Sigmoid colon (tissue), 7 donors: ENCODE measurements around the gene ASCL1. TPM values are rescaled to one million over a fixed set of nuclear protein-coding genes. Genes with fewer than 3 reads are reported as not detected.

Source experiments
- DNase-seq: peaks from one replicate; pipeline ENCODE4 v3.0.0-alpha.2; 2019
- H3K27ac ChIP-seq, 4 donors: fragments of 200-600 bp; sonication (generic); one replicate each; pipeline ENCODE4 v1.5.1; 2016 to 2019; ENCODE audit warnings: mild to moderate bottlenecking in 1 of 4
- H3K27me3 ChIP-seq, 3 donors: fragments of 200-600 bp; sonication (generic); one replicate each; pipeline ENCODE4 v1.5.1; 2019; ENCODE audit warnings: mild to moderate bottlenecking in 1 of 3
- H3K36me3 ChIP-seq, 4 donors: fragments of 200-600 bp; sonication (generic); one replicate each; pipeline ENCODE4 v1.5.1; 2016 to 2019
- H3K4me1 ChIP-seq, 4 donors: fragments of 200-600 bp; sonication (generic); one replicate each; pipeline ENCODE4 v1.5.1; 2017 to 2019
- H3K4me3 ChIP-seq, 4 donors: fragments of 200-600 bp; sonication (generic); one replicate each; pipeline ENCODE4 v1.5.1; 2017 to 2019; ENCODE audit warnings: mild to moderate bottlenecking in 2 of 4, moderate library complexity in 1 of 4
- H3K9me3 ChIP-seq, 4 donors: fragments of 200-600 bp in 3 of 4; sonication (generic) in 3 of 4; one replicate each; pipeline versions ENCODE4 v1.5.1 to v1.6.1; 2013 to 2019
- CTCF ChIP-seq, 4 experiments: fragments of 450-650 bp in 3 of 4; fragments of 200-600 bp in 1 of 4; IDR thresholded peaks; one replicate each; pipeline ENCODE4 v1.5.1; 2016 to 2019; ENCODE audit warnings: antibody characterized with exemption in 4 of 4, mild to moderate bottlenecking in 3 of 4, moderate library complexity in 2 of 4
- EP300 ChIP-seq, 4 donors: sonication (generic); formaldehyde crosslinking; IDR thresholded peaks; one replicate each; pipeline ENCODE4 v1.6.1; 2017; ENCODE audit warnings: antibody characterized with exemption in 4 of 4
- POLR2A ChIP-seq, 2 donors: fragments of 450-650 bp; IDR thresholded peaks; one replicate each; pipeline ENCODE4 v1.6.1; 2016; ENCODE audit warnings: antibody characterized with exemption in 2 of 2, mild to moderate bottlenecking in 2 of 2, moderate library complexity in 2 of 2
- POLR2AphosphoS5 ChIP-seq, 4 donors: sonication (generic); formaldehyde crosslinking; IDR thresholded peaks; one replicate each; pipeline ENCODE4 v1.6.1; 2017; ENCODE audit warnings: antibody characterized with exemption in 4 of 4
- WGBS, 2 donors: extraction: QIAGEN DNeasy Blood & Tissue Kit; methylation state at CpG; one replicate each; pipeline ENCODE4 v1.1.7; 2013; 5-methylcytosine and 5-hydroxymethylcytosine counted together
- intact Hi-C: fragments of 100-400 bp; cut with DNase I; formaldehyde crosslinking; loops from one replicate; pipeline ENCODE4 v1.15.1; 2023
- polyA plus RNA-seq, 3 donors: library from polyadenylated mRNA; stranded (reverse); fragments of 200-250 nt; gene quantifications; one replicate each; pipeline ENCODE4 v1.2.3, GENCODE V29; 2013
- total RNA-seq, 4 donors: library from RNA; depleted of rRNA; stranded (reverse); fragments of >200 nt; gene quantifications; one replicate each; pipeline ENCODE4 v1.1.0, GENCODE V29; 2016
- donor health status: healthy with polysubstance abuse.
- donor health status: Bipolar disorder and iron deficiency.
- donor health status: healthy.

The ASCL1 gene
- total and polyA plus RNA-seq, 7 donors: under 0.01 to 0.60 (median 0.32) TPM; not detected in 3

DNA sequence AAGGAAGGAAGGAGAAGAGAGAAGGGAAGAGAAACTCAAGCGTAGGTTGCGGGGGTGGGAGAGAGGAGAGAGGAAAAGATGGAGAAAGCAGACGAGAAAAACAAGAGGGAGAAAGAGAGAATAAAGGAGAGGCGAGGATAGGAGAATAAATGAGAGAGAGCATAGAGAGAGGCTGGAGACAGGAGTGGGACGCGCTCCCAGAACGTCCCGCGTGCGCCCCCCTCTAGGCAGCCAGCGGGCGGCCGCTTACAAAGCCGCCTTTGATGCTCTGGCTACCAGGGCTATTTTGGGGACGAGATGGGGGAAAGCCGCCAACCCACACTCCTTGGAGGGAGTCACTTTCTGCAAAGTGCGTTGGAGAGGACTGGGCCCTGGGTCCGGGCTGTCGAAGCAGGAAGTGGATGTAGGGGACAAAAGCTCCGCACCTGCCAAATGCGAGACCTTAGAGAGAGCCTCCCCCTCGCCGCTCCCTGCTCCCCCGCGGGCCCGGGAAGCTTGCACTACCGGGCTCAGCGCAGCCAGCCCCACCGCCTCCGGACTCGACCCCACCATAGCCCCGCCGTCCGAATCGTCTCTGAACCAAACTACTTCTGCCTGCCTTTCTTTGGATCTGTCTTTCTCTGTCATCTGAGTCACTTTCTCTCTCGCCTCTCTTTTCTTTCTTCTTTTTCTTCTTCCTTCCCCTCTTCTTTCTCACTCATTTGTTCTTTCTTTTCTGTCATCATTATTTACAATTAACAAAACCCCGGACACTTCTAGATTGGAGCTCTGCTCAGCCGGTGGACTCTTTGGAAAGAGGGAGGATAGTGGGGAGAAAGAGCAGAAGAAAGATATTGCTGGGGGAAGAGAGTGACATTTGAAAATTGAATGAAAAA, 8.0 kb downstream of the ASCL1 start:
- WGBS, 2 donors: 5 to 7% methylated on average over 38 of the region's 38 CpGs
- DNase-seq: no peak
- TF ChIP-seq POLR2AphosphoS5 (IDR thresholded peaks at IDR 0.05): no peak
- no peak for TF ChIP-seq EP300 (IDR thresholded peaks at IDR 0.05)
- no peak for TF ChIP-seq POLR2A (IDR thresholded peaks at IDR 0.05)
- TF ChIP-seq CTCF (IDR thresholded peaks at IDR 0.05): no peak
- H3K9me3 ChIP-seq: peaks cover 0 to 4% (median 2%) of the 10 kb centered on the region in 4 donors
- H3K36me3 ChIP-seq: no peaks in the 10 kb centered on the region
- peaks cover 0 to 12% (median 8%) of the 10 kb centered on the region in 4 donors for H3K4me1 ChIP-seq
- no peak overlapping the region for H3K4me3 ChIP-seq
- H3K27ac ChIP-seq: no peak overlapping the region
- intact Hi-C loops: no loop called here
- H3K27me3 ChIP-seq: peaks cover 37 to 80% (median 37%) of the 10 kb centered on the region in 3 donors

DNA sequence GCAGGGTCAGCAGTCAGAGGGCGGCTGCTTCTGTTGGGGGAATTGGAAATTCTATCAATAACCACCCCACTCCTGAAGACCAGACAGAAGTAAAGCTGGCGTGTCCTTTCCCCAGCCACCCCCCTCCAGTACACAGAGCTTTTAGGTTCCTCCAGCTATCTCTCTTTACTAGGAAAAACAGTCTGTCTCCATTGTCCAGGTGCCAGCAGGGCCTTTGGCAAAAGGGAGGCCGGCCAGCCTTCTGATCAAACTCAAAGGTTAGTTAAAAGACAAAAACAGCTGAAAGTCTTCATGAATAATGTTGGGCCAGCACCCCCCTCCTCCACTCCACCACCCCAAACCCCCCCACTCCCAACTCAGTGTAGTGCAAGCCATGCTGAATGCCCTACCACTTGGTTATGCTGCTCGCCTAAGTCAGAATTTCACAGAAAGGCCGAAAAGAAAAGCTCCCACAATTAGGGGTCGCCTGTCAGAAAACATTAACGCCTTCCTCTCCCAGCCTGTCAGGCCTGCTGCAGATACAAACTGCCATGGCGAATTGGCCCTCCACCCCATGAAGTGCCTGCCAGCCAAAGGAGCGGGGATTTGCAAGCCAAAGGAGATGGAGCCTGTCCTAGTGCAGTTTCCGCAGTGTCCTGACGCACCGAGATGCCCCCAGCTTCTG, 8.9 kb downstream of the ASCL1 start:
- H3K36me3 ChIP-seq: no peaks in the 10 kb centered on the region
- H3K27me3 ChIP-seq: peaks cover 31 to 75% (median 37%) of the 10 kb centered on the region in 3 donors
- intact Hi-C loops: no loop called here
- no peak for TF ChIP-seq POLR2AphosphoS5 (IDR thresholded peaks at IDR 0.05)
- TF ChIP-seq POLR2A (IDR thresholded peaks at IDR 0.05): no peak
- no peak for TF ChIP-seq CTCF (IDR thresholded peaks at IDR 0.05)
- H3K4me3 ChIP-seq: no peak overlapping the region
- no peak for DNase-seq
- WGBS, 2 donors: 14 to 29% methylated on average over 12 of the region's 12 CpGs
- H3K4me1 ChIP-seq: peaks cover 0 to 12% (median 8%) of the 10 kb centered on the region in 4 donors
- no peak overlapping the region for H3K27ac ChIP-seq
- peaks cover 0 to 4% (median 2%) of the 10 kb centered on the region in 4 donors for H3K9me3 ChIP-seq

DNA sequence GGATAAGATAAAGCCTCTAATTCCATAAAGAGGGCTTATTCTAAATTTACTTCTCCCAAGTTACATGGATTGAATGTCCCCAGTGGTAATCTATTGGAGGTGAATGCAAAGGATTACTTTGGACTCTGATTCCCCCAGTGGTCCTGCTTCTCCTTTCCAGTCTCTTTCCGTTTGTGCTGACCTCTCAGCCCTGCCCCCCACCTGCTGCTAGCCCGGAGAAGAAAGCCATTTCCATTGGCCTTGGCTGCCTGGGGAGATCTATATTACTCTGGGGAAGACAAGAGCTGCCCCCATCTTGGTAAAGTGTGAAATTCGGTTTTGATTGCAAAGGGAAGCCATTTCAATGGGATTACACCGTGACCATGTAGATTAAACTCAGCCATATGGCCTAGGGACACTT, 13.3 kb downstream of the ASCL1 start:
- TF ChIP-seq CTCF (IDR thresholded peaks at IDR 0.05) (no peak), EP300 (IDR thresholded peaks at IDR 0.05) (no peak), POLR2A (IDR thresholded peaks at IDR 0.05) (no peak), POLR2AphosphoS5 (IDR thresholded peaks at IDR 0.05) (no peak)
- Histone ChIP-seq H3K27ac (no peak overlapping the region), H3K9me3 (no peaks in the 10 kb centered on the region), H3K4me3 (no peak overlapping the region), H3K4me1 (peaks cover 0 to under 1% (median 0%) of the 10 kb centered on the region in 4 donors), H3K27me3 (peaks cover 0 to 37% (median 6%) of the 10 kb centered on the region in 3 donors), H3K36me3 (no peaks in the 10 kb centered on the region)
- 11 to 15% methylated on average over 4 of the region's 4 CpGs for WGBS, 2 donors
- intact Hi-C loops: no loop called here
- no peak for DNase-seq

GRCh38 chr12:102971227-102971626, 13.8 kb downstream of the ASCL1 start:
- Histone ChIP-seq H3K27ac (no peak overlapping the region), H3K9me3 (no peaks in the 10 kb centered on the region), H3K4me1 (no peaks in the 10 kb centered on the region), H3K4me3 (no peak overlapping the region), H3K36me3 (no peaks in the 10 kb centered on the region), H3K27me3 (peaks cover 0 to 33% (median 3%) of the 10 kb centered on the region in 3 donors)
- no peak for TF ChIP-seq POLR2AphosphoS5 (IDR thresholded peaks at IDR 0.05)
- no peak for DNase-seq
- 27 to 73% methylated on average over 3 of the region's 3 CpGs for WGBS, 2 donors
- intact Hi-C loops: no loop called here

DNA sequence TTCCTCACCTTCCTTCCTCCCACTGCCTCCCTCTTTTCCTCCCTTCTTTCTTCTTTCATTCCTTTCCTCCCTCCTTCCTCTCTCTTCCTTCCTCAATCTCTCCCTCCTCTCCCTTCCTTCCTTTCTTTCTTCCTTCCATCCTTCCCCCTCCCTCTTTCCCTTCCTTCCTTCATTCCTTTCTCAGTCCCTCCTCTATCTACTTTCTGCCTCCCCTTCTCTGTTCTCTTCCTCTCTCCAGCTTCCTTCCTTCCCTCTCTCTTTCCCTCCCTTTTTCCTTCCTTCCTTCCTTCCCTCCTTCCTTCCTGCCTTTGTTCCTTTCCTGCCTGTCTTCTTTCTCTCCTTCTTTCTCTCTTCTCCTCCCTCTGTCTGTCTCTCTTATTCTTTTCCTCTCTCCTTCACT, 16.1 kb downstream of the ASCL1 start:
- no peaks in the 10 kb centered on the region for H3K36me3 ChIP-seq
- intact Hi-C loops: no loop called here
- DNase-seq: no peak
- H3K27ac ChIP-seq: no peak overlapping the region
- no peak for TF ChIP-seq POLR2AphosphoS5 (IDR thresholded peaks at IDR 0.05)
- TF ChIP-seq CTCF (IDR thresholded peaks at IDR 0.05): no peak
- no peaks in the 10 kb centered on the region for H3K9me3 ChIP-seq
- H3K4me3 ChIP-seq: no peak overlapping the region
- H3K4me1 ChIP-seq: no peaks in the 10 kb centered on the region
- peaks cover 0 to 17% (median 0%) of the 10 kb centered on the region in 3 donors for H3K27me3 ChIP-seq
